ENCODE results near the gene NPW.

Gene NPW

GRCh38 chr16:2019518-2019920 is at the start of gene NPW:
Gene NPW (plus strand): TSS chr16:2019785.
- FAIRE-seq, result no peak

GRCh38 chr16:1971796-1972489 is 47.6 kb upstream of the NPW start, which contains the start of gene TBL3:
Gene TBL3 (plus strand): TSS chr16:1972053. CDS start chr16:1972165, 112 bp downstream.
- no peak for FAIRE-seq

GRCh38 chr16:1972490-1972877 is 47.1 kb upstream of the NPW start:
- no peak for FAIRE-seq

- FAIRE-seq, result no peak
Observed at GRCh38 chr16:1973461-1974156, 46.0 kb upstream of the NPW start.

- no peak for FAIRE-seq
Observed at GRCh38 chr16:1974157-1975070, 45.2 kb upstream of the NPW start.

- FAIRE-seq, result no peak
Observed at GRCh38 chr16:1975432-1976215, 44.0 kb upstream of the NPW start.

GRCh38 chr16:1976216-1976520 is 43.4 kb upstream of the NPW start:
- FAIRE-seq, result no peak

GRCh38 chr16:1976951-1977874 is 42.4 kb upstream of the NPW start:
- no peak for FAIRE-seq

- FAIRE-seq, result no peak
Observed at GRCh38 chr16:1977875-1978268, 41.7 kb upstream of the NPW start.

- FAIRE-seq, result no peak
Observed at GRCh38 chr16:1978476-1979120, 41.0 kb upstream of the NPW start.

GRCh38 chr16:1979271-1980029 is 40.1 kb upstream of the NPW start:
- FAIRE-seq, result no peak

- FAIRE-seq, result no peak
Observed at GRCh38 chr16:1980030-1980769, 39.4 kb upstream of the NPW start.

- no peak for FAIRE-seq
Observed at GRCh38 chr16:1980770-1981087, 38.9 kb upstream of the NPW start.

GRCh38 chr16:1981398-1981836 is 38.2 kb upstream of the NPW start, which contains the start of gene NOXO1:
Gene NOXO1 (minus strand): TSS chr16:1981469. CDS start chr16:1981179, 290 bp downstream.
- no peak for FAIRE-seq

- FAIRE-seq, result no peak
Observed at GRCh38 chr16:1982013-1982433, 37.6 kb upstream of the NPW start.

GRCh38 chr16:1982991-1983543 is 36.5 kb upstream of the NPW start:
- FAIRE-seq, result no peak

GRCh38 chr16:1983544-1984346 is 35.8 kb upstream of the NPW start, which contains the start of gene GFER:
Gene GFER (plus strand): TSS chr16:1984193. CDS start chr16:1984219, 26 bp downstream.
- no peak for FAIRE-seq

All from colon (tissue), 2 donors.